Type B pancreatic cell (in vitro differentiated cells): ENCODE results near the gene SIRT2. TPM values are rescaled to one million over a fixed set of nuclear protein-coding genes. Genes with fewer than 3 reads are reported as not detected.
"Not testable (repeated sequence)": the region's sequence is repeated elsewhere in the genome, so short reads cannot be mapped to it uniquely, and the experiment has no call there.

Source experiments
- DNase-seq: peaks from one replicate; pipeline ENCODE4 v3.0.0; 2021; ENCODE audit warnings: mixed read lengths; ENCODE audit not compliant: unreplicated experiment; ENCODE audit errors: extremely low spot score
- H3K27ac Mint-ChIP-seq: 2 replicates; pipeline ENCODE4 v1.8.0; 2021; ENCODE audit warnings: mild to moderate bottlenecking, mixed read lengths
- H3K27me3 Mint-ChIP-seq: 2 replicates; pipeline ENCODE4 v1.8.0; 2021; ENCODE audit warnings: mixed read lengths
- H3K36me3 Mint-ChIP-seq: 2 replicates; pipeline ENCODE4 v1.8.0; 2021; ENCODE audit warnings: mixed read lengths
- H3K4me1 Mint-ChIP-seq: one replicate; pipeline ENCODE4 v1.8.0; 2021; ENCODE audit warnings: mixed read lengths; ENCODE audit not compliant: unreplicated experiment
- H3K4me3 Mint-ChIP-seq: 2 replicates; pipeline ENCODE4 v1.8.0; 2021; ENCODE audit warnings: mild to moderate bottlenecking, mixed read lengths
- H3K9me3 Mint-ChIP-seq: 2 replicates; pipeline ENCODE4 v1.8.0; 2021; ENCODE audit warnings: mixed read lengths
- CTCF ChIP-seq: fragments of 200-600 bp; sonication (generic); conservative IDR thresholded peaks from 2 replicates; pipeline ENCODE4 v1.5.0; 2021; ENCODE audit warnings: antibody characterized with exemption, mild to moderate bottlenecking
- total RNA-seq: library from RNA; stranded (reverse); gene quantifications from 2 replicates; pipeline ENCODE4 v1.2.1, GENCODE V29; 2021; ENCODE audit warnings: low replicate concordance

Gene SIRT2
- total RNA-seq, 1 donor from 2014 or later = 46.0 TPM

- Mint-ChIP-seq H3K27ac (no peak overlapping the region), H3K9me3 (no peaks in the 10 kb centered on the region), H3K27me3 (no peaks in the 10 kb centered on the region), H3K4me1 (no peaks in the 10 kb centered on the region), H3K4me3 (no peak overlapping the region), H3K36me3 (no peaks in the 10 kb centered on the region)
- no peak for DNase-seq
- no peak for TF ChIP-seq CTCF
These were observed 10.5 kb downstream of the SIRT2 start for GRCh38 chr19:38888876-38889275.

- H3K36me3 Mint-ChIP-seq = not testable (repeated sequence)
These were observed 14.7 kb downstream of the SIRT2 start for GRCh38 chr19:38884691-38885090.

GRCh38 chr19:38883286-38883685 lies 16.1 kb downstream of the SIRT2 start:
- H3K27me3 Mint-ChIP-seq = no peaks in the 10 kb centered on the region
- H3K4me3 Mint-ChIP-seq = no peak overlapping the region
- no peaks in the 10 kb centered on the region for H3K4me1 Mint-ChIP-seq
- no peaks in the 10 kb centered on the region for H3K9me3 Mint-ChIP-seq
- H3K27ac Mint-ChIP-seq = no peak overlapping the region
- no peak for DNase-seq
- TF ChIP-seq CTCF = no peak
- no peaks in the 10 kb centered on the region for H3K36me3 Mint-ChIP-seq

More at GRCh38 chr19:38884691-38885090, 14.7 kb downstream of the SIRT2 start:
- H3K4me3 Mint-ChIP-seq, H3K27ac Mint-ChIP-seq, H3K9me3 Mint-ChIP-seq, DNase-seq, H3K4me1 Mint-ChIP-seq, H3K27me3 Mint-ChIP-seq: not testable (repeated sequence)

- Mint-ChIP-seq H3K27me3 (no peaks in the 10 kb centered on the region), H3K9me3 (no peaks in the 10 kb centered on the region), H3K27ac (no peak overlapping the region), H3K4me3 (no peak overlapping the region), H3K36me3 (no peaks in the 10 kb centered on the region), H3K4me1 (peaks cover 4% of the 10 kb centered on the region)
- DNase-seq = no peak
- no peak for TF ChIP-seq CTCF
These were observed 18.4 kb downstream of the SIRT2 start for GRCh38 chr19:38880882-38881609.

GRCh38 chr19:38880076-38880881 lies 19.1 kb downstream of the SIRT2 start:
- no peak for DNase-seq
- H3K4me3 Mint-ChIP-seq = no peak overlapping the region
- H3K4me1 Mint-ChIP-seq = peaks cover 4% of the 10 kb centered on the region
- H3K36me3 Mint-ChIP-seq = no peaks in the 10 kb centered on the region
- no peaks in the 10 kb centered on the region for H3K9me3 Mint-ChIP-seq
- H3K27me3 Mint-ChIP-seq = no peaks in the 10 kb centered on the region
- no peak for TF ChIP-seq CTCF
- no peak overlapping the region for H3K27ac Mint-ChIP-seq

- no peak for DNase-seq
- H3K9me3 Mint-ChIP-seq = no peaks in the 10 kb centered on the region
- no peaks in the 10 kb centered on the region for H3K36me3 Mint-ChIP-seq
- H3K27ac Mint-ChIP-seq = no peak overlapping the region
- H3K27me3 Mint-ChIP-seq = no peaks in the 10 kb centered on the region
- H3K4me3 Mint-ChIP-seq = no peak overlapping the region
- peaks cover 4% of the 10 kb centered on the region for H3K4me1 Mint-ChIP-seq
- no peak for TF ChIP-seq CTCF
These were observed 20.0 kb downstream of the SIRT2 start for GRCh38 chr19:38879400-38879751.
